SK-N-SH (cell line): ENCODE results near the gene CLRN2.

Source experiments
- FOXJ3 ChIP-seq: sonication (generic); formaldehyde crosslinking; IDR thresholded peaks from 2 replicates; pipeline ENCODE4 v1.5.1; 2020; ENCODE audit warnings: mild to moderate bottlenecking, missing genetic modification reagents
- GATA2 ChIP-seq: sonication (generic); formaldehyde crosslinking; IDR thresholded peaks from 2 replicates; pipeline ENCODE4 v1.5.0; 2020; ENCODE audit warnings: mild to moderate bottlenecking, missing genetic modification reagents
- JUND ChIP-seq: IDR thresholded peaks from 2 replicates; pipeline ENCODE4 v1.4.0; 2012
- RCOR1 ChIP-seq: fragments of 150-350 bp; IDR thresholded peaks from 2 replicates; pipeline ENCODE4 v1.6.1; 2017; ENCODE audit warnings: antibody characterized with exemption, low read length
- SIN3A ChIP-seq: IDR thresholded peaks from 2 replicates; pipeline ENCODE4 v1.6.1; 2012; ENCODE audit warnings: low read depth, mild to moderate bottlenecking, low read length, moderate library complexity, borderline replicate concordance
- TF ChIP-seq, protein P1 (sequence below): fragments of 200-600 bp; sonication (generic); IDR thresholded peaks from 2 replicates; pipeline ENCODE4 v1.6.1; 2017; ENCODE audit warnings: antibody characterized with exemption, mild to moderate bottlenecking, moderate library complexity
- TF ChIP-seq, protein P2 (sequence below): IDR thresholded peaks from 2 replicates; pipeline ENCODE4 v1.4.0; 2012; ENCODE audit warnings: low read depth, borderline replicate concordance

DNA sequence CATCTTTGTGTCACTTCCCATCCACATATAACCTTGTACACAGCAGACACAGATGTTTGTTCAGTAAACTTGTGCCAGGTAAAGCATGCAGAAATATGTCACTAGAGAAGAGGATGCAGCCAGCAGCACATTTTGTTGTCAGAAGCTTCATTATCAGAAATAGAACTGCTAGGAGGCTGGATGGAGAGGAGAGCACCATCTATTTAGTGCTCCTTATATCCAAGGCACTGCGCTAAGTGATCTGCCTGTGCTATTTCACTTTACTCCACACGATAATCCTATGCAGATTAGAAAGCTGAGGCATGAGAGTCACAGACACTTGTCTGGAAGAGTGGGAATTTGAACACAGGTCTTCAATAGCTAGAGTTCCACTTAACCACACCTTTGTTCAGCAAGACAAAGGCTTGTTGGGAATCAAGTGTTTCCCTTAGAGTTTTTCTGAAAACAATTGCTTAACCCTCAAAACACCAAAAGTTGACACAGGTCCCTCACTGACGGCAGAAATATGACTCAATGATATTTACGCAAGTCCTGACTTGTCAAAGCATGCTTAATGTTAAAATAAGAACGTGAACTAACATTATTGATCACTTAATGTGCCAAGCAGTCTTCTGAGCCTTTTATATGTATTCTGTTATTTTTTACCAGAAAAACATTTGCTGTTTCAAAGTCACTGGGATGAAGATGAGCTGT lies 1.8 kb upstream of the CLRN2 start:
- TF ChIP-seq, protein P1, sequence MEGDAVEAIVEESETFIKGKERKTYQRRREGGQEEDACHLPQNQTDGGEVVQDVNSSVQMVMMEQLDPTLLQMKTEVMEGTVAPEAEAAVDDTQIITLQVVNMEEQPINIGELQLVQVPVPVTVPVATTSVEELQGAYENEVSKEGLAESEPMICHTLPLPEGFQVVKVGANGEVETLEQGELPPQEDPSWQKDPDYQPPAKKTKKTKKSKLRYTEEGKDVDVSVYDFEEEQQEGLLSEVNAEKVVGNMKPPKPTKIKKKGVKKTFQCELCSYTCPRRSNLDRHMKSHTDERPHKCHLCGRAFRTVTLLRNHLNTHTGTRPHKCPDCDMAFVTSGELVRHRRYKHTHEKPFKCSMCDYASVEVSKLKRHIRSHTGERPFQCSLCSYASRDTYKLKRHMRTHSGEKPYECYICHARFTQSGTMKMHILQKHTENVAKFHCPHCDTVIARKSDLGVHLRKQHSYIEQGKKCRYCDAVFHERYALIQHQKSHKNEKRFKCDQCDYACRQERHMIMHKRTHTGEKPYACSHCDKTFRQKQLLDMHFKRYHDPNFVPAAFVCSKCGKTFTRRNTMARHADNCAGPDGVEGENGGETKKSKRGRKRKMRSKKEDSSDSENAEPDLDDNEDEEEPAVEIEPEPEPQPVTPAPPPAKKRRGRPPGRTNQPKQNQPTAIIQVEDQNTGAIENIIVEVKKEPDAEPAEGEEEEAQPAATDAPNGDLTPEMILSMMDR, result no peak
- TF ChIP-seq GATA2, result no peak; the same call in 1 of the 2 replicates
- TF ChIP-seq, protein P2, sequence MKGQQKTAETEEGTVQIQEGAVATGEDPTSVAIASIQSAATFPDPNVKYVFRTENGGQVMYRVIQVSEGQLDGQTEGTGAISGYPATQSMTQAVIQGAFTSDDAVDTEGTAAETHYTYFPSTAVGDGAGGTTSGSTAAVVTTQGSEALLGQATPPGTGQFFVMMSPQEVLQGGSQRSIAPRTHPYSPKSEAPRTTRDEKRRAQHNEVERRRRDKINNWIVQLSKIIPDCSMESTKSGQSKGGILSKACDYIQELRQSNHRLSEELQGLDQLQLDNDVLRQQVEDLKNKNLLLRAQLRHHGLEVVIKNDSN, result no peak
- TF ChIP-seq JUND, result no peak
- TF ChIP-seq FOXJ3 (CRISPR knock-in tag), result no peak
- TF ChIP-seq RCOR1, result no peak
- TF ChIP-seq SIN3A, result no peak
